Keratinocyte (primary cell): ENCODE measurements around the gene IGFALS. TPM values are rescaled to one million over a fixed set of nuclear protein-coding genes. Genes with fewer than 3 reads are reported as not detected.

Experiments
- DNase-seq: peaks from one replicate; pipeline ENCODE4 v3.0.0-alpha.2; 2011; ENCODE audit warnings: low read depth, missing footprints, low spot score
- FAIRE-seq: peaks from 2 replicates; lab custom pipeline; 2011; peaks lifted over from hg19 to GRCh38; lab: Jason Lieb, UNC
- H2AFZ ChIP-seq: 2 replicates; pipeline ENCODE4 v1.6.0; 2012; ENCODE audit warnings: low read length, control low read depth, inconsistent platforms; ENCODE audit not compliant: control insufficient read depth
- H3K27ac ChIP-seq: 2 replicates; pipeline ENCODE4 v1.5.1; 2011; ENCODE audit warnings: low read length; ENCODE audit not compliant: control insufficient read depth, insufficient read depth
- H3K27me3 ChIP-seq: 3 replicates; pipeline ENCODE4 v1.6.0; 2011; ENCODE audit warnings: low read length; ENCODE audit not compliant: control insufficient read depth, insufficient read depth; ENCODE audit errors: extremely low read depth
- H3K36me3 ChIP-seq, 2 experiments: 2 replicates in 1 of 2; 3 replicates in 1 of 2; pipeline ENCODE4 v1.5.1; 2011; ENCODE audit warnings: low read length in 2 of 2, mild to moderate bottlenecking in 1 of 2; ENCODE audit not compliant: control insufficient read depth in 2 of 2, insufficient read depth in 2 of 2; ENCODE audit errors: extremely low read depth in 1 of 2
- H3K4me1 ChIP-seq: 3 replicates; pipeline ENCODE4 v1.5.1; 2011; ENCODE audit warnings: low read length; ENCODE audit not compliant: control insufficient read depth, insufficient read depth; ENCODE audit errors: extremely low read depth
- H3K4me2 ChIP-seq: 3 replicates; pipeline ENCODE4 v1.6.0; 2011; ENCODE audit warnings: low read depth, low read length; ENCODE audit not compliant: control insufficient read depth, insufficient read depth; ENCODE audit errors: extremely low read depth
- H3K4me3 ChIP-seq, 3 experiments: fragments of 200-600 bp in 1 of 3; sonication (generic) in 1 of 3; 2 replicates in 2 of 3; 3 replicates in 1 of 3; pipeline ENCODE4 v1.5.1; 2011 to 2016; ENCODE audit warnings: low read length in 3 of 3, mild to moderate bottlenecking in 3 of 3, control low read depth in 2 of 3, inconsistent platforms in 1 of 3, low read depth in 1 of 3, mixed read lengths in 1 of 3, mixed run types in 1 of 3, moderate library complexity in 1 of 3; ENCODE audit not compliant: control insufficient read depth in 2 of 3, insufficient read depth in 2 of 3; ENCODE audit errors: extremely low read depth in 1 of 3
- H3K79me2 ChIP-seq: 2 replicates; pipeline ENCODE4 v1.6.0; 2012; ENCODE audit warnings: low read length; ENCODE audit not compliant: control insufficient read depth, insufficient read depth
- H3K9ac ChIP-seq: 3 replicates; pipeline ENCODE4 v1.6.0; 2011; ENCODE audit warnings: low read length; ENCODE audit not compliant: control insufficient read depth, insufficient read depth; ENCODE audit errors: extremely low read depth
- H3K9me1 ChIP-seq: 3 replicates; pipeline ENCODE4 v1.6.0; 2011; ENCODE audit warnings: low read length; ENCODE audit not compliant: control insufficient read depth, insufficient read depth; ENCODE audit errors: extremely low read depth
- H3K9me3 ChIP-seq: 2 replicates; pipeline ENCODE4 v1.5.1; 2012; ENCODE audit warnings: low read depth, low read length; ENCODE audit not compliant: control insufficient read depth
- H4K20me1 ChIP-seq: 3 replicates; pipeline ENCODE4 v1.6.0; 2011; ENCODE audit warnings: low read length; ENCODE audit not compliant: control insufficient read depth, insufficient read depth; ENCODE audit errors: extremely low read depth
- EZH2 ChIP-seq: IDR thresholded peaks from one replicate; pipeline ENCODE4 v1.6.1; 2012; ENCODE audit warnings: inconsistent platforms, mild to moderate bottlenecking, low read length, moderate library complexity
- dilution Hi-C: fragments of 300-500 bp; cut with MboI; formaldehyde crosslinking; loops from one replicate; pipeline ENCODE4 v1.7.0; 2020; ENCODE audit warnings: low sequenced_read_pairs; ENCODE audit not compliant: extremely low pct_ligation_motif_present
- polyA plus RNA-seq, 5 experiments: library from polyadenylated mRNA; depleted of rRNA in 3 of 5; stranded (reverse) in 3 of 5; stranded (forward) in 1 of 5; unstranded in 1 of 5; fragments of >200 nt; gene quantifications; 1 replicate in 1 of 5; 2 replicates in 3 of 5; 3 replicates in 1 of 5; pipeline versions ENCODE4 v1.2.1 to v1.2.3, GENCODE V29; 2011 to 2012; ENCODE audit warnings: missing spikeins in 2 of 5, low read depth in 1 of 5, low replicate concordance in 1 of 5
- TF ChIP-seq, protein P1 (sequence below), 3 experiments: IDR thresholded peaks in 1 of 3; conservative IDR thresholded peaks in 1 of 3; optimal IDR thresholded peaks in 1 of 3; 2 replicates in 2 of 3; 3 replicates in 1 of 3; pipeline versions ENCODE3 to v1.5.1; 2011; ENCODE audit warnings: low read length in 3 of 3, mild to moderate bottlenecking in 3 of 3, moderate library complexity in 2 of 3, control low read depth in 1 of 3, inconsistent platforms in 1 of 3; ENCODE audit not compliant: insufficient read depth in 2 of 3; ENCODE audit errors: extremely low read depth in 1 of 3

IGFALS gene
- polyA plus RNA-seq, 1 donor (not counting 4 experiments of a cell fraction or from before 2014, with no cell fraction given) = not detected

DNA sequence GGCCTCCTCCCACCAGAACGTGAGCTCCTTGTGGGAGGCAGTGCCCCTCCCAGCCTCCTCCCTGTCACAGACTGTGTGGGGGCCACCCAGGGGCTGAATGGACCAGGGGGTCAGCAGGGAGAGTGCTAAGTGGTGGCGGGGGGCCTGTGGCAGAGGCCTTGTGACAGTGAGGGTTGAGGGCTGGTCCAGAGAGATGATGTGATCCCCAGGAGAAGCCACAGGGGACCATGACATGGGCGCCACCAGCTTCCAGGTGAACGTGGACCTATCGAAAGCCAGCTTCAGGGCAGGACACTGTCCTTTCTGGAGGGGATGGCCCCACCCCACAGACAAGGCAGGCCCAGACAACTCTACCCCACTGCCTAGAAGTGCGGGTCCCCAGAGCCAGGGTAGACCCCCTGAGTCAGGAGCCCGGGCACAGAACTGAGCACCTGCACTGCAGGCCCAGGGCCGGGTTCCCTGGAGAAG, 14.2 kb downstream of the IGFALS start:
- no peak for DNase-seq
- no peak overlapping the region for H3K4me2 ChIP-seq
- no peaks in the 10 kb centered on the region for H3K27me3 ChIP-seq
- no peak for FAIRE-seq
- dilution Hi-C loops = no loop called here
- peaks cover 3 to 16% of the 10 kb centered on the region in 2 experiments for H3K36me3 ChIP-seq
- peaks cover 19% of the 10 kb centered on the region for H3K4me1 ChIP-seq
- H3K4me3 ChIP-seq = no peak overlapping the region
- H3K9me3 ChIP-seq = no peaks in the 10 kb centered on the region
- no peak overlapping the region for H3K27ac ChIP-seq
- no peak overlapping the region for H3K9ac ChIP-seq
- peaks cover 4% of the 10 kb centered on the region for H3K9me1 ChIP-seq
- TF ChIP-seq, protein P1, sequence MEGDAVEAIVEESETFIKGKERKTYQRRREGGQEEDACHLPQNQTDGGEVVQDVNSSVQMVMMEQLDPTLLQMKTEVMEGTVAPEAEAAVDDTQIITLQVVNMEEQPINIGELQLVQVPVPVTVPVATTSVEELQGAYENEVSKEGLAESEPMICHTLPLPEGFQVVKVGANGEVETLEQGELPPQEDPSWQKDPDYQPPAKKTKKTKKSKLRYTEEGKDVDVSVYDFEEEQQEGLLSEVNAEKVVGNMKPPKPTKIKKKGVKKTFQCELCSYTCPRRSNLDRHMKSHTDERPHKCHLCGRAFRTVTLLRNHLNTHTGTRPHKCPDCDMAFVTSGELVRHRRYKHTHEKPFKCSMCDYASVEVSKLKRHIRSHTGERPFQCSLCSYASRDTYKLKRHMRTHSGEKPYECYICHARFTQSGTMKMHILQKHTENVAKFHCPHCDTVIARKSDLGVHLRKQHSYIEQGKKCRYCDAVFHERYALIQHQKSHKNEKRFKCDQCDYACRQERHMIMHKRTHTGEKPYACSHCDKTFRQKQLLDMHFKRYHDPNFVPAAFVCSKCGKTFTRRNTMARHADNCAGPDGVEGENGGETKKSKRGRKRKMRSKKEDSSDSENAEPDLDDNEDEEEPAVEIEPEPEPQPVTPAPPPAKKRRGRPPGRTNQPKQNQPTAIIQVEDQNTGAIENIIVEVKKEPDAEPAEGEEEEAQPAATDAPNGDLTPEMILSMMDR (optimal IDR thresholded peaks at IDR 0.05 in 1 of 3, IDR thresholded peaks at IDR 0.05 in 1 of 3, conservative IDR thresholded peaks at IDR 0.05 in 1 of 3; ENCODE audit: extremely low read depth in 1 of 3, insufficient read depth in 2 of 3, low read length in 3 of 3) = no peak
- no peak for TF ChIP-seq EZH2
- H3K79me2 ChIP-seq = peaks cover 25% of the 10 kb centered on the region
- H4K20me1 ChIP-seq = peaks cover 2% of the 10 kb centered on the region
- no peak overlapping the region for H2AFZ ChIP-seq

DNA sequence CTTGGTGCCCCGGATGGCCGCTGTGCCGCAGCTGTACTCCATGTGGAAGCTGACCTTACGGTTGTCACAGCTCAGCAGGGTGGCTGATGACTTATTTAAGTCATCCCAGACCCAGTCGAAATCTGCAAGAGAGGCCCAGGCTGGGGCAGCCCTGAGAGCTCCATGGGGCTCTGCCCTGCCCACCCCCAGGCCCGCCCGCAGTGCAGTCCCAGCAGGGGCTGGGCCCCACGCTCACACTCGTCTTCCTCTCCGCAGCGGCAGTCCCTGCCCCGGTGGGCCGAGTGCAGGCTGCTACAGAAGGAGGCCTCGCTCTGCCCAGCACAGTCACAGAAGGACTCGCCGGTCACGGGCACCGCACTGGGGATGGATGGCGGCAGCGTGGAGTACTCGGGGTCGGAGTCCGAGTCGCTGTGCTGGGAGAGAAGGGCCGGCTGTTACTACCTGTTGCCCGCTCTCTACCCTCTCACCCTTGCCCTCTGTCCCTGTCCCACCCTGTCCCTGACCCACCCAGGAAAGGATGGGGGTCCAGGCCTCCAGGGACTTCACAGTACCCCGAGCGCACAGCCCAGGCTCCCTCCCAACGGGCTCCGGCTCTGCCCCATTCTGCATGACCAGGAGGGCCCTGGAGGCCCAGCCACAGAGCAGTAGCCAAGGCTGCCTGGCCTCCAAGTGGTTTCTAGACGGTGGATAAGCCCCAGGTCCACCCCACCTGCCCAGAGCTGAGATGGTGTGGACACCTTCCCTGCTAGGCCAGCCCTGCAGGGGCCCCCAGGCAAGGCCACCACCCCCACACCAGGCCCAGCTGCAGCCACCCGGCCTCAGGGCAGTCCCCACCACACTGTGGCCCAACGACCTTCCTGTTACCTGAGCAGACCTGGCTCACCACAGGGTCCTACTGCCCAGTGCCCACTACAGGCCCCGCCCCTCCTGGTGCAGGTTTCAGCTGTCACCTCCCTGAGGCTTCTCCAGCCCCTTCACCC, 15.0 kb downstream of the IGFALS start:
- FAIRE-seq = no peak
- H3K9me3 ChIP-seq = no peaks in the 10 kb centered on the region
- no peak overlapping the region for H2AFZ ChIP-seq
- no peak overlapping the region for H3K27ac ChIP-seq
- DNase-seq = no peak
- peaks cover 27% of the 10 kb centered on the region for H3K79me2 ChIP-seq
- H3K36me3 ChIP-seq = peaks cover 3 to 16% of the 10 kb centered on the region in 2 experiments
- dilution Hi-C loops = no loop called here
- no peaks in the 10 kb centered on the region for H3K27me3 ChIP-seq
- H3K9me1 ChIP-seq = peaks cover 4% of the 10 kb centered on the region
- H3K9ac ChIP-seq = no peak overlapping the region
- H4K20me1 ChIP-seq = peaks cover 2% of the 10 kb centered on the region
- H3K4me3 ChIP-seq = no peak overlapping the region
- TF ChIP-seq, protein P1 (optimal IDR thresholded peaks at IDR 0.05 in 1 of 3, IDR thresholded peaks at IDR 0.05 in 1 of 3, conservative IDR thresholded peaks at IDR 0.05 in 1 of 3; ENCODE audit: extremely low read depth in 1 of 3, insufficient read depth in 2 of 3, low read length in 3 of 3) = no peak
- TF ChIP-seq EZH2 = no peak
- no peak overlapping the region for H3K4me2 ChIP-seq
- H3K4me1 ChIP-seq = peaks cover 19% of the 10 kb centered on the region
